D721Med (cell line): Measurements from ENCODE around the gene GFM2.

ENCODE experiments used
- DNase-seq: peaks from one replicate; pipeline ENCODE4 v3.0.0; 2011; ENCODE audit warnings: low spot score; ENCODE audit not compliant: insufficient read length
- FAIRE-seq: peaks from 2 replicates; lab custom pipeline; 2011; peaks lifted over from hg19 to GRCh38; lab: Jason Lieb, UNC
- TF ChIP-seq, protein P1 (sequence below): IDR thresholded peaks from 2 replicates; pipeline ENCODE4 v1.5.1; 2012; ENCODE audit warnings: mild to moderate bottlenecking, control low read depth; ENCODE audit not compliant: insufficient read depth; ENCODE audit errors: missing control alignments

Gene GFM2

GRCh38 chr5:74722271-74722670, 44.6 kb downstream of the GFM2 start:
- DNase-seq = no peak
- TF ChIP-seq, protein P1, sequence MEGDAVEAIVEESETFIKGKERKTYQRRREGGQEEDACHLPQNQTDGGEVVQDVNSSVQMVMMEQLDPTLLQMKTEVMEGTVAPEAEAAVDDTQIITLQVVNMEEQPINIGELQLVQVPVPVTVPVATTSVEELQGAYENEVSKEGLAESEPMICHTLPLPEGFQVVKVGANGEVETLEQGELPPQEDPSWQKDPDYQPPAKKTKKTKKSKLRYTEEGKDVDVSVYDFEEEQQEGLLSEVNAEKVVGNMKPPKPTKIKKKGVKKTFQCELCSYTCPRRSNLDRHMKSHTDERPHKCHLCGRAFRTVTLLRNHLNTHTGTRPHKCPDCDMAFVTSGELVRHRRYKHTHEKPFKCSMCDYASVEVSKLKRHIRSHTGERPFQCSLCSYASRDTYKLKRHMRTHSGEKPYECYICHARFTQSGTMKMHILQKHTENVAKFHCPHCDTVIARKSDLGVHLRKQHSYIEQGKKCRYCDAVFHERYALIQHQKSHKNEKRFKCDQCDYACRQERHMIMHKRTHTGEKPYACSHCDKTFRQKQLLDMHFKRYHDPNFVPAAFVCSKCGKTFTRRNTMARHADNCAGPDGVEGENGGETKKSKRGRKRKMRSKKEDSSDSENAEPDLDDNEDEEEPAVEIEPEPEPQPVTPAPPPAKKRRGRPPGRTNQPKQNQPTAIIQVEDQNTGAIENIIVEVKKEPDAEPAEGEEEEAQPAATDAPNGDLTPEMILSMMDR = no peak
- no peak for FAIRE-seq

DNA sequence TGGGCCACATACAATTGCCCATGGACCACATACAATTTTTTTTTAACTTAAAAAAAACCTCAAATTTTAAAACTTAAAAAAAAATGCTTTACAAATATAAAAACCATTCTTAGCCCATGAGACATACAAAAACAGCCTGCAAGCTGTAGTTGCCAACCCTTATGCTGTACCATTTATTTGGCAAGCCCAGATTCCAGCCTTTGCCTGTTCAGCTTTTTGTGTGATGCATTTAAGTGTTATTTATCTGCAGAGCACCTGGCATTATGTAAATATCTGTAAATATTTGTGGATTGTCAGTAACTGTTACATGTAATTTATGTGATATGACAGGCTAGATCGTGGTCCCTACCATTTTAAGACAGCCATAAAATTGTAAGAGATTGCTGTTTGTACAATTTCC, 49.3 kb downstream of the GFM2 start:
- TF ChIP-seq, protein P1 = no peak
- DNase-seq (no peak), FAIRE-seq (no peak)

DNA sequence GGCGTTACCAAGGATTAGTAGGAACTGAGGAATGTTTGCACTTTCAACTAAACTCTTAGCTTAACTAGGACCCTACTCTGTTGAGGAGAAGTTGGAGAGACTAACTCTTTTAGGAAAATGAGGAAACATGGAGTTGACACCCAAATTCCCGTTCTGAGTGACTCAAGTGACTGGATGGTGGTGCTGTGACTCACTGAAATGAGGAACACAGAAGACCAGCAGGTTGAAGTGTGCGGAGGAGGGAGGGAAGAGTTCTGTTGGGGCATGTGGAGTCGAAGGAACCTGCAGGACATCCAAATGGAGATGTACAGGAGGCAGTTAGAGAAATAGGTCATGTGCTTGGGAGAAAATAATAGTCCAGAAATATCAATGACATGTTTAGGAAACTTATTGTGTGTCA, 73.7 kb downstream of the GFM2 start:
- FAIRE-seq (no peak), DNase-seq (no peak)
- TF ChIP-seq, protein P1 = no peak

DNA sequence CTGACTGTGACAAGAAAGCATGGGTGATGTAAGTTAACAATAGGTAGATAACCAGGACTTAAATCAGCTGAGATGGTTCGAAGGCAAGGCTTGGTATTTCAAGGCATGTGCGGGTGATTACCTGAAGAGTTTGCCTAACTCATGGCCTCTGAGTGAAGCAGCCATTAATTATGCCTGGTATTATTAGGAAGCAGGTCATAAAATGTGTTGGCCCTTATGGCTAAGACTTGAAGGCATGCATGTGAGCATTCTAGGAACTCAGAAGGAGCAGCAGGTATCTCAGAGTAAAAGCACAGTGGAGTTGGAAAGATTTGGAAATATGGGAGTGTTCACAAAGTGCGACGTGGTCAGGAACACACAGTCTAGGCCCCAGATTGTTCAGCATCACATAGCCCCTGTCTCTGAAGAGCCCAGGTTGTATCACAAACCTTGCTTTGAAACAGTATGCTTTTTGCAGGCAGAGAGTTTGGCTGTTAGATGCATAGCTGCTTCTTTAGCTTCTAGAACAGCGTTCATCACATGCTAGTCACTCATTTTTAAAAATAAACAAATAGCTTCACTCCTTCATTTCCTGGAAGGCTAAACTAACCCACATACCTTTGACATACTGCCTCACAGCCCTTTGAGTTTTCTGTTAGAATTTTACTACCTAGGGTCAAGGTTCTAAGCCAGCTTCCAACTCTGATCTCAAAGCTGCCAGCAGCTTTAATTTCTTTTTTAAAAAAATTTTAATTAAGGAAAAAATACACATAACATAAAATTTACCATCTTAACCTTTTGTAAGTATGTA, 79.8 kb downstream of the GFM2 start:
- no peak for FAIRE-seq
- DNase-seq = no peak
- TF ChIP-seq, protein P1 = no peak

DNA sequence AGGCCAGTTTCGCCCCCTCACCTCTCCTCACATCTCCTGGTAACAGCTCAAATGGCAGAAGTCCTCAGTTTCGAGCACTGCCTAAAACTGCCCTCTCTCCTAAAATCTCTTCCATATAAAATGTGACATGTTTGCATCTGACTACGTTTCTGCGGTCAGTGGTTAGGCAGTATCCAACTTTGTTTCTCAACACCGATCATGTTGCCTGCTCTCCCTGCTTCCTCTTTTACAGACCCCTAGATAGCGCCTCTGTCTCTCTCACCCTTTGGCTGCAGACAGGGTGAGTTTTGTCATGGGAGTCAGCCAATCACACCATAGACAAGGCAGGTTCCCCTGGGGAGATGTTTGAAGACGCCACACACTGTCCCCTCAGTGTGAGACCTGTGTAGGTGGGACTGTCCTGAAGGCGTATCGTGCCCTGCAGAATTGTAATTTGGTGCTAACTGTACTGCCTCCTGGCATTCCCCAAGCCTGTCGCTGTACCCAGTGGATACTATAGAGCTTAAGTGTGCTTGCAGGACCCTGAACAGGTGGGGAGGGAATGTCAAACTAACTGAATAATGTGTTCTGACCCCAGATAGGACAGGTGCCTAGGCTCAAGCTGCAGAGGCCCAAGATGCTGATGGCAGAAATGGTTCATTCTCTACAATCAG, 80.8 kb downstream of the GFM2 start:
- FAIRE-seq (no peak), DNase-seq (no peak)
- TF ChIP-seq, protein P1 = no peak

- TF ChIP-seq, protein P1 = no peak
Observed at GRCh38 chr5:74684900-74685851, 81.7 kb downstream of the GFM2 start, which contains the start of gene HEXB. Gene HEXB, plus strand, starts transcription at chr5:74685233. Its CDS starts 28 bp downstream, at chr5:74685261.

More at GRCh38 chr5:74684900-74685851, 81.7 kb downstream of the GFM2 start, which contains the start of gene HEXB:
- DNase-seq (peak; percentile 68), FAIRE-seq (no peak)
